ENCODE results near the gene PRMT1. TPM values are rescaled to one million over a fixed set of nuclear protein-coding genes. Genes with fewer than 3 reads are reported as not detected.

Gene PRMT1
- total and polyA plus RNA-seq, 2 of the 13 experiments (the other 11 are each of a cell fraction or from before 2014, with no cell fraction given): 324 to 374 TPM

DNA sequence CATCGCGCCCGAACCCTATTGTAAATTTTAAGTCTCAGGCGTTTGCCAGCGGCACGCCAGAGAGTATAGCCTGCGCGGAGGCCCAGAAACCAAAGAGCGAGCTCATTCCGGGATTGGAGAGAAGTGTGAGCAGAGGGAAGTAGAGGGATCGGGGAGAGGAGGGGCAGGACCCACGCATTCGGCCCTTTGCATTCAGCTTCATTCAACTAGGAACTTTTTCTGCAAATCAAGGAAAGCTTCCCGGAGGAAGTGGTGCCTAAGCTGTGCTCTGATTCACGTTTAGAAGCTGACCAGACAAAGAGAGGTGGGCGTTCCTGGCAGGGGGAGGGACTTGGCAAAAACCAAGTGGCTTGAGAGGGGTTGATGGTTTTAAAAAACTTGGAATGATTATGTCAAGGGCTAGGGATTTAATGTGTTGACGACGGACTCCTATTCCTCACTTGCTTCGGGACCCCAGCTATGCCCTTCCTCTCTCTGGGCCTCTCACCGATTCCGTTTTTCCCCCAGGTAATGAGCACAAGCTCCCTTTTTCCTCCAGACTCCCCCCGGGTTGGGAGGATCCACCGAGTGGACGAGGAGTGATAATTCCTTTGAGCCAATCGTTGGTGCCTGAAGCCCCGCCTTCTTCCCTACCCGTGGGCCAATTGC, 811 bp upstream of the PRMT1 start (continued):
- TF ChIP-seq NFAT5 (CRISPR knock-in tag; IDR thresholded peaks at IDR 0.05): no peak
- no peak for TF ChIP-seq CEBPB (IDR thresholded peaks at IDR 0.05; ENCODE audit: borderline replicate concordance, low read depth, low read length)
- TF ChIP-seq, protein P1, sequence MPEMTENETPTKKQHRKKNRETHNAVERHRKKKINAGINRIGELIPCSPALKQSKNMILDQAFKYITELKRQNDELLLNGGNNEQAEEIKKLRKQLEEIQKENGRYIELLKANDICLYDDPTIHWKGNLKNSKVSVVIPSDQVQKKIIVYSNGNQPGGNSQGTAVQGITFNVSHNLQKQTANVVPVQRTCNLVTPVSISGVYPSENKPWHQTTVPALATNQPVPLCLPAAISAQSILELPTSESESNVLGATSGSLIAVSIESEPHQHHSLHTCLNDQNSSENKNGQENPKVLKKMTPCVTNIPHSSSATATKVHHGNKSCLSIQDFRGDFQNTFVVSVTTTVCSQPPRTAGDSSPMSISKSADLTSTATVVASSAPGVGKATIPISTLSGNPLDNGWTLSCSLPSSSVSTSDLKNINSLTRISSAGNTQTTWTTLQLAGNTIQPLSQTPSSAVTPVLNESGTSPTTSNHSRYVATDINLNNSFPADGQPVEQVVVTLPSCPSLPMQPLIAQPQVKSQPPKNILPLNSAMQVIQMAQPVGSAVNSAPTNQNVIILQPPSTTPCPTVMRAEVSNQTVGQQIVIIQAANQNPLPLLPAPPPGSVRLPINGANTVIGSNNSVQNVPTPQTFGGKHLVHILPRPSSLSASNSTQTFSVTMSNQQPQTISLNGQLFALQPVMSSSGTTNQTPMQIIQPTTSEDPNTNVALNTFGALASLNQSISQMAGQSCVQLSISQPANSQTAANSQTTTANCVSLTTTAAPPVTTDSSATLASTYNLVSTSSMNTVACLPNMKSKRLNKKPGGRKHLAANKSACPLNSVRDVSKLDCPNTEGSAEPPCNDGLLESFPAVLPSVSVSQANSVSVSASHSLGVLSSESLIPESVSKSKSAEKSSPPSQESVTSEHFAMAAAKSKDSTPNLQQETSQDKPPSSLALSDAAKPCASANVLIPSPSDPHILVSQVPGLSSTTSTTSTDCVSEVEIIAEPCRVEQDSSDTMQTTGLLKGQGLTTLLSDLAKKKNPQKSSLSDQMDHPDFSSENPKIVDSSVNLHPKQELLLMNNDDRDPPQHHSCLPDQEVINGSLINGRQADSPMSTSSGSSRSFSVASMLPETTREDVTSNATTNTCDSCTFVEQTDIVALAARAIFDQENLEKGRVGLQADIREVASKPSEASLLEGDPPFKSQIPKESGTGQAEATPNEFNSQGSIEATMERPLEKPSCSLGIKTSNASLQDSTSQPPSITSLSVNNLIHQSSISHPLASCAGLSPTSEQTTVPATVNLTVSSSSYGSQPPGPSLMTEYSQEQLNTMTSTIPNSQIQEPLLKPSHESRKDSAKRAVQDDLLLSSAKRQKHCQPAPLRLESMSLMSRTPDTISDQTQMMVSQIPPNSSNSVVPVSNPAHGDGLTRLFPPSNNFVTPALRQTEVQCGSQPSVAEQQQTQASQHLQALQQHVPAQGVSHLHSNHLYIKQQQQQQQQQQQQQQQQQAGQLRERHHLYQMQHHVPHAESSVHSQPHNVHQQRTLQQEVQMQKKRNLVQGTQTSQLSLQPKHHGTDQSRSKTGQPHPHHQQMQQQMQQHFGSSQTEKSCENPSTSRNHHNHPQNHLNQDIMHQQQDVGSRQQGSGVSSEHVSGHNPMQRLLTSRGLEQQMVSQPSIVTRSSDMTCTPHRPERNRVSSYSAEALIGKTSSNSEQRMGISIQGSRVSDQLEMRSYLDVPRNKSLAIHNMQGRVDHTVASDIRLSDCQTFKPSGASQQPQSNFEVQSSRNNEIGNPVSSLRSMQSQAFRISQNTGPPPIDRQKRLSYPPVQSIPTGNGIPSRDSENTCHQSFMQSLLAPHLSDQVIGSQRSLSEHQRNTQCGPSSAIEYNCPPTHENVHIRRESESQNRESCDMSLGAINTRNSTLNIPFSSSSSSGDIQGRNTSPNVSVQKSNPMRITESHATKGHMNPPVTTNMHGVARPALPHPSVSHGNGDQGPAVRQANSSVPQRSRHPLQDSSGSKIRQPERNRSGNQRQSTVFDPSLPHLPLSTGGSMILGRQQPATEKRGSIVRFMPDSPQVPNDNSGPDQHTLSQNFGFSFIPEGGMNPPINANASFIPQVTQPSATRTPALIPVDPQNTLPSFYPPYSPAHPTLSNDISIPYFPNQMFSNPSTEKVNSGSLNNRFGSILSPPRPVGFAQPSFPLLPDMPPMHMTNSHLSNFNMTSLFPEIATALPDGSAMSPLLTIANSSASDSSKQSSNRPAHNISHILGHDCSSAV (CRISPR knock-in tag; IDR thresholded peaks at IDR 0.05; ENCODE audit: borderline replicate concordance): no peak
- TF ChIP-seq ZBTB7A (CRISPR knock-in tag; IDR thresholded peaks at IDR 0.05): no peak
- no peak for TF ChIP-seq ZNF615 (CRISPR knock-in tag; IDR thresholded peaks at IDR 0.05; ENCODE audit: borderline replicate concordance)
- no peak for TF ChIP-seq ZNF567 (CRISPR knock-in tag; IDR thresholded peaks at IDR 0.05; ENCODE audit: borderline replicate concordance)
- TF ChIP-seq ZNF232 (CRISPR knock-in tag; IDR thresholded peaks at IDR 0.05; ENCODE audit: borderline replicate concordance): no peak
- no peak for TF ChIP-seq ZEB1 (IDR thresholded peaks at IDR 0.05; ENCODE audit: insufficient replicate concordance, low read depth)
- TF ChIP-seq MYC (CRISPR knock-in tag; IDR thresholded peaks at IDR 0.05; ENCODE audit: borderline replicate concordance): no peak
- peak; percentile 61 for TF ChIP-seq SAP130 (CRISPR knock-in tag; IDR thresholded peaks at IDR 0.05; ENCODE audit: low read depth)
- TF ChIP-seq ZNF296 (CRISPR knock-in tag; conservative IDR thresholded peaks at IDR 0.05): no peak
- 0 out of 2 replicates have a peak, but pooled peaks have one; percentile 3 for TF ChIP-seq KMT2B (CRISPR knock-in tag; IDR thresholded peaks at IDR 0.05)
- TF ChIP-seq ZNF335 (CRISPR knock-in tag; IDR thresholded peaks at IDR 0.05): 0 out of 2 replicates have a peak, but pooled peaks have one; percentile 20

Measured in HepG2 (cell line).